A204.1 (cell line): ENCODE data around the gene BACH2.
"Not testable (repeated sequence)": the region's sequence is repeated elsewhere in the genome, so short reads cannot be mapped to it uniquely, and the experiment has no call there.

ENCODE experiments used
- FAIRE-seq: peaks from 2 replicates; lab custom pipeline; 2012; peaks lifted over from hg19 to GRCh38; lab: Jason Lieb, UNC

The BACH2 gene

DNA sequence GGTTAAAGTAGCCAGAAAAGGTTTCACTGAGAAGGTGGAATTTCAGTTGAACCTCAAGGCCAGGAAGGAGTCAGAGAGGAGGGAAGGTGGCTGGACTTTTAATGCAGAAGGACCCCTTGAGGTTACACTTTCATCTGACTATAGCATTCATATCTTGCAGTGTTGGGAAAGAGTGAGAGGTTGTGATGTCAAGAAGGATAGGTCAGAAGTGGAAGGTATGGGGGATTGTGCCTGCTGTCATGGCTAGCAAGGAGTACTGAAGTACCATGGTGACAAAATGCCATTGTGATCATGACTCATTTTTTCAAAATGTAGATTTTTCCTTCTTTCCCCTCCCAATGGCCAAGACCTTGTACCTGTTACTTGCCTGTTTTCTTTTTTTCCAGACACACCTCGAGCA is 5.2 kb upstream of the BACH2 start:
- no peak for FAIRE-seq

DNA sequence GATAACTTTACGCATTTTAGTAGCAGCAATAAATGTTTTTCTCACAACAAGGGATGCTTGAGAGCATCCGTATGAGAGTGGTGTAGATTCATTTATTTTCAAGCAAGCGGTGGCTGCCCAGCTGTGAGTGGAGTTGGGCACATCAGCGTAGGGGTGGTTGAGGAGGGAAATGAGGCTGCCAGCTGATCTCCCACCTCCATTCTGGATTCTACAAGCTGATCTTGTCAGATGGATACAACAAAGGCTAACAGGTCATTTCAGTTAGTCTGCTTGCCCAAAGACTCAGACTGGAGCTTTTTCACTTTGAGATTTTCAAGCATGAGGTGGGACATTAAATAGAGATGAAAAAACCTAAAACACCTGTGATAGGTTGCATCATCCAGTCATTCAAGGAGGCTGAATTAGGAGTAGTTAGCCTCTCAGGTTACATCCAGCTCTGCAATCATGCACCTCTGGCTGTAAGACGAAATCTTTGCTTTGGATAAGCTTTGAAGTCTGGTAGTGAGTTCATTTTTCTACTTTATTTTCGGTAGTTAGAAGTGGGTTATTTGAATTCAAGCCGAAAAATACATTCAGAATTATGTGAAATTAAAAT is 1.9 kb upstream of the BACH2 start:
- no peak for FAIRE-seq

DNA sequence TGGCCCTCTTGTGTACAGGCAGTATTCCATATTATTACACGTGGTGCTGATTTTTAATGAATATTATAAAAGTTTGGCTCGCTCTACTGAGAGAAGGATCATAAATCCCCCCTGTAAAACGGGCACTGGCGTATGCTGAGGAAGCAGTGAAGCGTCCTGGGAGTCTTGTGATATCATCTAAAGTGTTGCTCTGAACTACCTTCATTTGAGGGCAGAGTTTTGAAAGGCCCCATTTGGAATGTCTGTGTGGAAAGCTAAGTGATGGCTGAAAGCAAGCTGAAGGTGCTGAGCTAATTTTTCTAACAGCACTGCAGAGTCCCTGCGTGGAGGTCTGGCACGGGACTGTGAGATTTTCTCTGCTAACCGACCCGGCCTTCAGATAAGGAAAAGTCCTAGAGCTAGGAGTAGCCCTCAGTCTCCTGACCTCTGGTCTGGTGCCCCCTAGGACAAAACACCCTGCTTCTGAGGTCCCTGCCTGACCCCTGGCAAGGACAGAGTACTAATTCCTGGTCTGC is 1.3 kb upstream of the BACH2 start:
- no peak for FAIRE-seq

DNA sequence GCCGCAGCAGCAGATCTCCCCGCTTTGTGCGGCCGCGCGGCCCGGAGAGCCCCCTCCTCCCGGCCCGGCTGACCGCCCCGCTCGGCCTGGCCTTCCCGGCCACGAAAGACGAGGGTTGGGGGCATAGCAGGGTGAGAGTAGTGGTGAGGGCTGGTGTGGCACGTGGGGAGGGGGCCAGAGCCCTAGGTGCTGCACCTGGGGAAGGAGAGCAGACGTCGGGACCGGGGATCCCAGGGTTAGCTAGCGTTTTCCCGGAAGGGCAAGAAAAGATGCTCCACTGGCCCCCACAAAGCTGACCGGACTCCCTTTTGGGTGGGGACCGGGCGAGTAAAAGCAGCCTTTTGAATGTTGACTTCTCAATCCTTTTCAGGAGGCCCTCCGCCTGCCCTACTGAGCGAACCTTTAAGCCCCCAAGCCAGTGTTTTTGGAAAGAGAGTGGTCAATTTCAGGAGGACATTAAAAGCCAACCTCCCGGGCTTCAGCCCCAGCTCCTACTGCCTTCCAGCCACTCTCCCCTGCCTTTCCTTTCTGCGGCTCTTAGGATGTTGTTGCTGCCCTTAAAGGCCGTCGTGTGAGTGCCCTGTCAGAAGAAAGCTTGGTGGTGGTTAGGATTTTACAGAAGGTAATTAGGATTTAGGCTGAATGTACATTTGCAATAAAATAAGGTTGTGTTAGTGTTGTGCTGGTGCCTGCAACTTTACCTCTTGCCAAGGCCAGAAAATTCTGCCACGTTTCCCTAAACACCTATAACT is 648 bp upstream of the BACH2 start:
- no peak for FAIRE-seq

DNA sequence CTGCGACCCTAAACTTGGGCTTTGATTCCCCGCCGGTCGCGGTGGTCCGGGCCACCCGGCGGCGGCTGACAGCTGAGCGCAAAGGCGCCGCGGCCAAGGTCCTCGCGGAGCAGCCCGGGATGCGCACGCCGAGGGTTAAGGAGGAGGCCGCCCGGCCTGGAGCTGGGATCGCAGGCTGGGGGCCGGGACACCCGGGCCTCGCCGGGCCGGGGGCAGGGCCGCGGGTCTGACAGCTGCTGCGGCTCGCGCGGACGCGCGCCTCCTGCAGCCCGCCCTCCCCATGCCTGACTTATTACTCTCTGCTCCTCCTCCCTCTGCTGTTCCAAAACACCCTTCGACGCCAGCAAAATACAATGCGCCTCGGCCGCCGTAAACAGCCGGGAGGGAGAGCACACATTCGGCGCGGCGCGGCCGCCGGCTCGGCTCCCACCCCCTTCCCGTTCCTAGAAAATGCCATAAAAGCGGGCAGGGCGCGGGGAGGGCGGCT is 746 bp downstream of the BACH2 start:
- no peak for FAIRE-seq

DNA sequence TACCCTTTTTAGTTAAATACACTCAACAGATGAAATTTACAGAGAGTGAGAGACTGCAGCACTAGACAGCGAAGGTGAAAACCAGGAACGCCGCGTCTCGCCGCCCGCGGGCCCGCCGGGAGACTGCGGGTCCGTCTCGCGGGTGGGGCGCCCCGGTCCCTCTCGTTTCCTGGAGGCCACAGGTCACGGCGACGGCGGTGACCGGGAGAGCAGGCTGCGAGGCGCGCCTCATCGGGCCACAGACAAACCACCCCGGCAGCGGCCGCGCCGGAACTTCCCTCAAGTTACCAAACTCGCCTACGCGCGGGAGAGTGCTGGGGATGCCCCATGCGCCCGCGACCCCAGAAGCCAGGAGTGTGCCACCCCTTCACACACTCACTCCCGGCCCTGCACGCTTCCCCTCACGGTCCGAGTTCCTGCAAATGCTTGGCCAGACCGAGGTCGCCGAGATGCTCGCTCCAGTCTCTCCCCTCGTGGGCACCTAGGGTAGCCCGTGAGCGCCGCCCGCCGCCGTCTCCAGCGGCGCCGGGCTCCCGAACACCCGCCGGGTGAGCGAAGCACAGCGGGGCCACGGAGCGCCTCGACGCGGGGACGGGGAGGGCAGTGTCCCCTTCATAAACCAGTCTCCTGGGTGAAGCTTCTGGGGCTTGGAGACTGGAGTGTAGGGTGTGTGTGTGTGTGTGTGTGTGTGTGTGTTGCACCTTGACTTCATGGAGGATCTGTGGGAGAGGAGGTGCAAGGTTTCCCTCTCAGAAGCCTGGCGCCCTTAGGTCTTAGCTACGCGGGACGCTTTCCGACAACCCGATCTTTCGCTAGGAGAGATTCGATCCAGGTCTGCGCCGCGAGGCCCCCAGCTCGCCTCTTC is 1.4 kb downstream of the BACH2 start:
- FAIRE-seq: no peak

DNA sequence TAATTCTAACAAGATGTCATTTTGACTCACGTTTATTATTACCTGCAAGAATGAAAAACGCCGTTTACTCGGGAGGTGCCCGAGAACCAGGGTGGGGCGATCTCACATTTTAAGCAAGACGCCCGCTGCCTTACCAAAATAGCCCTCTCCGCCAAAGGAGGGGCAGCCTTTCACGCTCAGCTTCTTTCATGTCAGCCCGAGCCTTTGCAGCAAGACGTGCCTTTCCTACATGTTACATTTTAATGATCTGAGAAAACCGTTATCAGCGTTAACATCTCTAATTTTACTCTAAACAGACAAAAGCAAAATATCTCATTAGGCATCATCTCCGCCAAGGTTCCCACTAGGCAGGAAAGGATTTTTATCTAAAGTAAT is 2.0 kb downstream of the BACH2 start:
- no peak for FAIRE-seq

DNA sequence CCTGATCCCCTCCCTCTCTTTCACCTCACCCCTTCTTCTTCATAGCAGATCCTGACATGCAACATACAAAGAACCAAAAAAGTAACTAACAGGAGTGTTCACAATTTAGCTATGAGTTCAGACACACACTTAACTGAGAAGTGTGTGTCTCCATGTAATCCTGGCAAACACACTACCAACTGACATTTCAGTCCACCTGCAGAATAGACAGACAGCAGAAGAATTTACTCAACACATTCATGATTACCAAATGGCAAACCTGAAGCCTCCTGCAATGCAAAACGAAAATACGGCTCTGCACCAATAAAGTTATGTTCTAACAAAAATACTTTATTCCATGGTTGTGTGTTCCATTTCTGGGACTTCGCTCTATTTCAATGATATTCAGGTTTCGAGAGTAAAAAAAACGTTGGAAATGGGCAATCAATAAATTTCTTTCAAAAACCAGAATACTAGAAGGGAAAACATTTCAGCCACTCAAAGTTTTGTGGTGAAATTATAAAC is 2.6 kb downstream of the BACH2 start:
- no peak for FAIRE-seq

DNA sequence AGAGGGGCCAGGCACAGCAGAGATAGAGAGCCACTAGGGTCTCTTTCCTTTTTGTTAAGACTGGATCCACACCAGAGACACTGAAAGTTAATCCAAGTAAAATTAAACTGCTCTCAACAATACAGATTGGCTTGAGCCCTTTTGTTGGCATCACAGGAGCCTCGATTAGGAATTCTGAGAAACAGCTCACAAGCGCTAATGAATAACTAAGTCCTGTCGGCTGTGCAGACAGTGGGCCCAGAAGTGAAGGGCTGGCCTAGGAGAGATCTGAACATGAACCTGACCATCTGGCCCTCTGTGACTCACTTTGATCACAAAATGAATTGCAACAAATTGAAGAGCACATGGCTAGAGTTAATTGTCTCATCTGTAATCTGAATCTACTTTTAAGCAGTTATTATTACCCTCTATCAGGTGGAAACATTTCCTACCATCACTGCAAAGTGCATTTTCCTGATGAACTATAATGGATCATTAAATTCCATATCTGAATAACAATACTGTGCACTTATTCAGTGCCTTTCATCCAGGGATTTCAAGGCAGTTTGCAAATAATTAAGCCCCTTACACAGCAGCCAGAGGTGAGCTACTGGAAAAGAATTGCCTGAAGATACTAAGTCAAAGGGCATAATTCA is 3.2 kb downstream of the BACH2 start:
- no peak for FAIRE-seq

DNA sequence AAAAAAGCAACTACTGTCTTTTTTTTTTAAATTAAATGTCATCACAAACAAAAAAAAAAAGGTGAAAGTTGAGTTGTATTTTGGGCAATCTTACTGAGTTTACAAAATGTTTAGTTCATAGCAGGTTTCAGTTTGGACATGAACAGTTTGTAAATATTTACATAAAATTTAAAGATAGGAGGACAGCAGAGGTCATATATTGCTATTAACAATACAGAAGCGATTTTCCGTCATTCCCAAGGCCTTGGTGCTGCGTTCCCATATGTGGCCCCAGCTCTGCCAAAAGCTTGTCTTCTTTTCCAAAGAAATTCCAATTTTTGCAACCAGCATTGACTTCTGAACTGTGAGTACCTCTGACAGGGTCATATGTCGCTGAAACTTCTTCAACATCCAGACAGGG is 5.1 kb downstream of the BACH2 start:
- no peak for FAIRE-seq

DNA sequence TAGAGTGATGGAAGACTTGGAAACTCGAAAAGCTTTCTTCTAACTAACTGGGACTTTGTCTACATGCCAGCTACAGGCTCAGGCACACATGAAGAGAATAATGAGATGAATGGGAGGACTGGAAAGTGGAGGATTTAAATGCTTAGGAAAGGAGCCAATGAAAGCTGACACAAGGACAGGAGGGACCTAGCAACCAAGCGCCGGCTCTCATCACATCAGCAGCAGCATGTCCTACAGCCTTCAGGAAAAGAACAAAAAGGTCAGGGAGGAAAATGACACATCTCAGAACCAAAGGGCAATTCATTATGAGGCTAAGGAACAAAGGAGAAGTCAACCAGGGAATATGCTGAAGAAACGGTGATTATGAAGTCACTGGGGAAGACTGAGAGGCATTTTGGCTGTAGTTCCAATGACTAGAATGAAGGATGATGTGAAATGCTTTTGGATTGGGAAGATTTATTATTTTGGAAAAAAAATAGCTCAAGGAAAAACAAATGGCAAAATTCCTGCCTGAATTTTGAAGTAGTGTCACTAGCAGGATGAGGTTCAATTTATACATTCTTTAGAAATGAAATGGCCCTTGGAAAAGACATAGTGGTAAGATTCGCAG is 5.7 kb downstream of the BACH2 start:
- FAIRE-seq: no peak

DNA sequence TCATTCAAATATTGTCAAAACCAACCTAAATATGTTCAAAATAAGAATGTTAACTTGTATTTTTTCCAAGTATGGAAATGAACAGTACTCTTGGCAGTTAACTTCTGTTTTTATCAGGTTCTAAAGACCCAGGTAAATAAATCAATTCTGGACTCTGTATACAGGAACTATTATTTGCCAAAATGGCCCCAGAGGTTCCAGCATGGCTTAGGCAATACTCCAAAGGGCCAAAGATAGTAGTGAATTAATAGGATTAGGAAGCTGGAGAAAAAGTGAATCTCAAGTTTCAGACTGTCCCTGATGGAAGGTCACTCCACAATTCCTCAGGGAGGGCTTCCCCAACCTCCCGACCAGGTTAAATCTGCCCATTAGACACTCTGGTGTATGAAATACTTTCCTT is 6.7 kb downstream of the BACH2 start:
- FAIRE-seq: no peak

DNA sequence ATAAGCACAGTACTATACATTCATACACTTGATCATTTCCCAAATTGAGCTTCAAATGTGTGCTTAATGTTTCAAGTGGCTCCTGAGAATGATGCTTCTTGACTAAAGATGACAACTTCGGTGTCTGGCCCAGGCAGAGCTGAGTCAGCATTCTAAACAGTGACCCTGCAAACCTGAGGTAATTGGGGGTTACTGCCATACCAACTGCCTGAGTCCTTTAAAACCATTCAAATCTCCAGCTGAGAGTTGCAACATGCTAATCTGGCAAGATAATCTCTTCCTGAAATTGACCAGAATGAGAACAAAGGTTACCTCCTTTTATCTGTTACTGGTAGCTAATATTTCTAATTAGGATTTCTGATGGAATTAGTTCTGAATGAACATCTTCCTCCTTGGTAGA is 8.2 kb downstream of the BACH2 start:
- FAIRE-seq: no peak

DNA sequence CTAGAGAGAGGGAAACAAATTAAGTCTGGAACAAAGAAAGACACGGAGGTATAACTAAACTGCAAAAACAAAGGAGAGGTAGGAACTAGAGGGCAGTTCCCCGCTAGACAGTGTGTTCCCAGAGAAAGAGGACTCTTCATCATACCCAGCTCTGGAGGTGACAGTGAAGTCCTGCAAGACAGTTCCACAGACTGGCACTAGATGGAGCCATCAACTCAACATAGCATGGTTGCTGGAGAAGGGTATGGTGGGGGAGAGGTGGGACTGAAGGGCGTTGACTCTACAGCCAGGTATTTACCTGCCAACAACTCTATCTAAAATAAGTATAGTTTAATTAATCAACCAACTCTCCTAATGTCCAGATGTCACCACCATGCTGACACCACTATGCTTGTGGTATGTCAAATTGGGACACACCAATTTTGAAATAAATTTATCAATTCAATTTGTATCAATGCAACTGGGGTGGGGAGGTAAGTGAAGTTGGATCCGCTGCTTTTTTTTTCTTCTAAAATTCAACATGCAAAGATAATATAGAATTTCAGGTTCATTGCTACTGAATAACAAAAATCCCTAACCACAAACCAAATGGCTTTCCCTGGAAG is 9.7 kb downstream of the BACH2 start:
- FAIRE-seq: no peak

DNA sequence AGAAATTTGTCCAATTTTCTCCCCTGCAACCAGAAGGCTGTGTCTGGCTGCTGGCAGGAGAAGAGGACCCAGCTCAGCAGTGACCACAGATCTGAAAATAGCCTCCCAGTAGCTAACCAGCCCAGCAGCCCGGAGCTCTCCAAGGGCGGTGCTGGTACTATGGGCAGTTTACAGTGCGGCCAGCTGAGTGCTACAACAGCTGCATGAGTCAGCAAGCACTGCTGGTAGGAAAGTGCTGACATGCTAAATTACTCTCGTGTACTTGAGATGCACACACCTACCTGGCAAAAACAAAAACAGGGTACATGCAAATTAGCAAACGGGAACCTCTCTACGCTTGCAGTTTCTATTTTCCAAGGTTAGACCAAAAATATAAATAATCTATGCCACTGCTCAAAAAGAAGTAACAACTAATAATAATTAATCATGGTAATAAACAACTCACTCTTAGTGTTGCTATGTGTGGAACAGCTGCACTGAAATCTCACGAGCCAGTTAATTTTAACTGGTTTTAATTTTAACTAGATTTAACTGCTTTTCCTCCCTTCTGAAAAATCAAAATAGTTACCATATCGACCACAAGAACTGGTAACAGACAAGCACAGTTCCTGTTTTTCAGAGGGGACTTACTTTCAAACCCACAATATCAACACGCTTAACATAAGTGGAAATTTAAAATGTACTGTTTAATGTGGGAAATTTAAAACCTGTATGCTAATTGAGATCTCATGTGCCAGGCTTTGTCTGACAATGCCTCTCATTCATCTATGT is 10.8 kb downstream of the BACH2 start:
- no peak for FAIRE-seq

DNA sequence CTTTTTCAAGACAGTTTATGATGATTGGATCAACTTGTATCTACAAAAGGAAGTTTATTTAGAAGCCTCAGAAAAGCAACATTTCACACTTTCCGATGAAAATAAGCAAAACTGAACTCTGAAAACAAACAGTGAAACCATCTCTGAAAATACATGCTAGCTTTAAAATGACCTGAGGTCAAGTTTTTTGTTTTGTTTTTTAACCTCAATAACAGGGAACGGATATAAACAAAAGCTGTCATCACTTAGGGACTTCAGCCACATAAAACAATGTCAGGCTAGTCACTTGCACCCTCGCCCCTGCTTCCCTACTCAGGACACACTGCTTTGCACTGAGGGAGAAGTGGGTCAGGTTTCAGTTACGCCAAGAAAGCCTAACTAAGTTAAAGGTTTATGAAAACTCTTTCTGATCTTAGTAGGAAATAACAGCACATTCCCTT is 11.6 kb downstream of the BACH2 start:
- no peak for FAIRE-seq

DNA sequence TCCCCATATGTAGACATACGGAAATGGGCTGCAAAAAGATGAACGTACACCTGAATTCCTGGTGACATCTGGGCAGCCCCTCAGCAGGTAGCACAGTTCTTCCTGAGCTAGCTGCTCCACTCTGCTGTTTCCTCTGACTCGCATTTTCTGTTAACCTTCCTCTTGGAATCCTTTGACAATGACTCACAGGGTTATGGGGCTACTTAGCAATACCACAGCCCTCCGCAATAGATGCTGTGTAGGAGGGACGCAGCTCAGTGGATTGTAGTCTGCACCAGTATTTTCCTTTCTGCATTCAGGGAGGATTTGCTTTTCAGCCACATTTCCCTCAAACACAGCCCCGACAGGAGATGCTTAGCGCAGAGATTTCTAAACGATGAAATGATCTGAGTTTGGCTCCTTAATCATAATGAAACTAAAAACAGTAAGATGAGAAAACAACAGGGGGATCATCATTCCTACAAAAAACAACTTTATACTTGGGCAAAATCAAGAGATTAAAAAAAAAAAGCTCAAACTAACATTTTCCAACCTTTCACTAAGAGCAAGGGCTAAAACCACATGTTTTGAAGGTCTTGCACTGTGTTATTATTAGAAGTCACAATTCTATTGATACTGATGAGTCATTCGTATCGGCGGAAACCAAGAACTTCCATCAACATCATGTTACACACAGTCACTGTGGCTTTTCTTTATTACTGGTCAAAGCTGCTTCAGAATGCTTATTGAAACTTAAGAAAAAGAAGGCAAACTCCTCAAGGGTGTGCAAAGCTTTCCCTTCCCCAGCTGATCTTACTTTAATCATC is 12.2 kb downstream of the BACH2 start:
- peak; percentile 49 for FAIRE-seq

DNA sequence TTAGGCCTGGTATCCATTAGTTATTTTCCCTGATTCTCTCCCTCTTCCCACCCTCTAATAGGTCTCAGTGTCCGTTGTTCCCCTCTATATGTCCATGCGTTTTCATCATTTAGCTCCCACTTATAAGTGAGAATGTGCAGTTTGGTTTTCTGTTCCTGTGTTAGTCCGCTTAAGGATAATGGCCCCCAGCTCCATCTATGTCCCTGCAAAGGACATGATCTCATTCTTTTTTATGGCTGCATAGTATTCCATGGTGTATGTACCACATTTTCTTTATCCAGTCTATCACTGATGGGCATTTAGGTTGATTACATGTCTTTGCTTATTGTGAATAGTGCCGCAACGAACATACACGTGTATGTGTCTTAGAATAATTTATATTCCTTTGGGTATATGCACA is 14.4 kb downstream of the BACH2 start:
- FAIRE-seq: not testable (repeated sequence)

DNA sequence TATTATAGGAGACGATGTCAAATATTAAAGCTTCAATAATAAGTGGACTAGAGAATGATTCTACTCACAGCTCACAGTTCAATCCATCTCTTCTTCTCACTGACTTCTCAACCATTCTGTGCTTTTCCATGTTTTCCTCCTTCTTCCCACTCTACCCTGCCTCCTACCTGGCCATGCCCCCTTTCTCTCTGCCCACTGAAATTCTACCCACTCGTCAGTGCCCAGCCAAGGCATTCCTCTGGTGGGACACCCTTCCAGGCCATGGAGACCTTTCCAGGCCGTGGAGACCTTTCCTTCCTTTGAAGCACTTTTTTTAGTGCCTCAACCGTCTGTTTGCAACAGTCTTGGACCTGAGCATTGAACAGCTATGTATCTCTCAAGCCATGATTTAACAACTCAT is 18.5 kb downstream of the BACH2 start:
- FAIRE-seq: no peak
